RPMI8226 (cell line): ENCODE results near the gene SPTAN1.
"Not testable (repeated sequence)": the region's sequence is repeated elsewhere in the genome, so short reads cannot be mapped to it uniquely, and the experiment has no call there.

ENCODE experiments used
- DNase-seq: peaks from one replicate; pipeline ENCODE4 v3.0.0-alpha.2; 2015

Gene SPTAN1

DNA sequence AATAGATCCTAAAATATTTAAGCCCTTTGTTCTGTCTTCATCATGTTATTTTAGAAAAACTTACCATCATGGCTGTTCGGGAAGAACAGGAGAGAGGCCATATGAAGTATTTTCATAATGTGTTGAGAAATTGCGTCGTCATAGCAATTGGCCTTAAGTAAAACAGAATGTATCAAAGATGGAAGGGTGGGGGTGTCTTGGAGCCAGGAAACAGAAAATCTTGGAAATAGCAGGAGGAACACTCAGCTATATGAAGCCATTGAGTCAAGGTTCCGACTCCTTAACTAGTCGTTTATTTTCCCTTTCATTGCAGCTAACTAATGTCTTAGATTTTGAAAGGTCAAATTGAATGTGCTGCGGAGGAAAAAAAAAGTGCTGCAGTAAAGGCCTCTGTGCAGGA is 1.3 kb downstream of the SPTAN1 start:
- no peak for DNase-seq

DNA sequence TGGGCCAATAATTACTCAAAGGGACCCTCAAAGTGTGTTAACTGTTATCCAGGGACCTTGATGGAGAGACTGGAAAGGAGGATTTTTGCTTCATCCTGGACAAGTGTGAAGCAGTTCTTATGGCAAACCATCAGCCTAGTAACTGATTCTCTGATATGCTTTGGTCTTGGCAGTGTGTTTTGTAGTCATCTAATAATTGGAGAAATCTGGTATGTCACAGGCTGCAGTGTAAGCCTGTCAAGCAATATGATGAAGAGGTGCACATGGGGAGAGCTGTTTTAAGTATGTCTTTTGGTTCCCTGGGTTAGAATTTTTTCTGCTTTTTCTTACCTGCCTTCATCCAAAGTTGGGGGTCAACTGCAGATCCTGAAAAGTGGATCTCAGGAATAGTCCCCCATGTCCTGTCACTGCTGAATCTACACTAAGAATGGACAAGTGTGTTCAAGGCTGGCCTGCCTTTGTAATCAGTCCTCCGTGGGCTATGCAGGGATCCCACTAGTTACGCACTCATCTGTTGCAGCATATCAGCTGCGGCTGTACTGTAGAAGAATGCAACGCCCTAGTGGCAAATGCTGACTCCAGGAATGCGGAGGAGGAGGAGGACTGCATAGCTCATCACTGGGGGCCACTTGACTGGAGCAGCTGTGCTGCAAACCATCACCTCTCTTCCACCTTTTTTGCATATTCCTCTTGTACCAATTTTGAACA is 1.9 kb downstream of the SPTAN1 start:
- DNase-seq, result peak; percentile 21

DNA sequence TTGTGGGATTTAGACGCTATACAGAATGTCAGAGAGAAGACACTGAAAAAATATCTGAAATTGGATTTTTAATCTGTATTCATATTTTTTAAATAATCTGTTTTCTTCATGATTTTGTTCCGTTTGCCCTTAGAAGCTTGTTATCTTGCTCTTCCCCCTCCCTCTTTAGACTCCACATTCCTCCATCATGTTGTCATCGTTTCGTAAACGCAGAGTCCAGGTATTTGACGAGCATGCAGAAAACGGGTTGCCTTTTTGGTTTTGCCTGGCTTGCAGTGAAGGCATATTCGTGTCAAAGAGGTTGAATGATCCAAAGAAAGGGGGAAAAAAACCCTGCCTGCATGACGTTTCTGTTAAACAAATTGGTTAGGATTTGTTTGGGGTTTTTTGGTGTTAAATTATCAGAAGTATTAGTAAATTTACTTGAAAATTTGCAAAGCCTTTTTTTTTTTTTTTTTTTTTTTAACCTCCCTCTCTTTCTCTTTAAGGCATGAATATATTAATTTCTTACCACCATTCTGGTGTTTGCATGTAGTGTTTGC is 2.9 kb downstream of the SPTAN1 start:
- no peak for DNase-seq

DNA sequence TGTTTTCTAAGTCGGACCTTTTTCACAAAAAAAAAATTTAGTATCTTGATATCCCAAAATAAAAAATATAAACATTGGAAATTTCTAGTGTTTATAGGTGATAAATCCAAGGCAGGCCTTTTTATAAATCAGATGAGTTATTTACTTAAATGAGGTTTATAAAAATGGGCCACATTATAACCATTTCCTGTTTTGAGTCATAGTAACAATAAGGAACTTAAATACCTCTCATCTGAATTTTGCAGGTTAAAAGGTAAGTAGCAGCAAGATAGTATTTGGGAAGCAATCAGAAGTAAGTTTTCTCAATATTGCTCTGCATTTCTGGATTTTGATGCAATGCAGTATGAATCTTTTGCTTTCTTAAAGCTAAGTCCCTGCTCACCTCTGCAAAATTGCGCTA is 3.9 kb downstream of the SPTAN1 start:
- no peak for DNase-seq

DNA sequence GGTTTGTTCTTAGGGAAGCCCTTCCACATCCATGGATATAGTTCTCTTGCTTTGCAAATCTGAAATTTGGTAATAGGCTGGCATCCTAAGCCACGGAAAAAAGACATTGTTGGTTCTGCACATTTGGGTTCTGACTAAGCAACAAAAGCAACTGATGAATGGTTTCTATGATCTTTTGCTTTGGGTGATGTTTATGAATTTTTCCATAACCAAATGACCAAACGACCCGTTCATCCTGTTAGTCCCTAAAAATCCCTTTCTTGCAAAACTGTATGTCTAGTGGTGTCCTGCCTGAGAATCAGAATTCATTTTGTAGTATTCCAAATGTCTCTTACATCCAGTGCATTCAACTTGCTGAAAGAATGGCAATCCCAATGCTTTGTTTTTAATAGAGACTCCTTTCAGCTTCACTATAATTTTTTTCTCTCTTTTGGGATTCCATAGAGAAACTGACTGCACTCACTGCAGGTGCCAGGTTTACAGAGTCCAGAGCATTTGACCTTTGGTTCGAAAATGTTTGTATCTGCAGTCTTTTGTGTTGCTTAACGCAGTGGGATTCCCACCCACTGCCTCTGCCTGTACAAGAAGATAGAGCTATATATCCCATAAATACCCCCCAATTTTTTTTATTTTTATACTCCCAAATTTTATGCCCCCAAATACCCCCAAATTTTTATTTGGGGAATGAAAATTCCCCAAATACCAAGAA is 4.7 kb downstream of the SPTAN1 start:
- DNase-seq, result no peak

DNA sequence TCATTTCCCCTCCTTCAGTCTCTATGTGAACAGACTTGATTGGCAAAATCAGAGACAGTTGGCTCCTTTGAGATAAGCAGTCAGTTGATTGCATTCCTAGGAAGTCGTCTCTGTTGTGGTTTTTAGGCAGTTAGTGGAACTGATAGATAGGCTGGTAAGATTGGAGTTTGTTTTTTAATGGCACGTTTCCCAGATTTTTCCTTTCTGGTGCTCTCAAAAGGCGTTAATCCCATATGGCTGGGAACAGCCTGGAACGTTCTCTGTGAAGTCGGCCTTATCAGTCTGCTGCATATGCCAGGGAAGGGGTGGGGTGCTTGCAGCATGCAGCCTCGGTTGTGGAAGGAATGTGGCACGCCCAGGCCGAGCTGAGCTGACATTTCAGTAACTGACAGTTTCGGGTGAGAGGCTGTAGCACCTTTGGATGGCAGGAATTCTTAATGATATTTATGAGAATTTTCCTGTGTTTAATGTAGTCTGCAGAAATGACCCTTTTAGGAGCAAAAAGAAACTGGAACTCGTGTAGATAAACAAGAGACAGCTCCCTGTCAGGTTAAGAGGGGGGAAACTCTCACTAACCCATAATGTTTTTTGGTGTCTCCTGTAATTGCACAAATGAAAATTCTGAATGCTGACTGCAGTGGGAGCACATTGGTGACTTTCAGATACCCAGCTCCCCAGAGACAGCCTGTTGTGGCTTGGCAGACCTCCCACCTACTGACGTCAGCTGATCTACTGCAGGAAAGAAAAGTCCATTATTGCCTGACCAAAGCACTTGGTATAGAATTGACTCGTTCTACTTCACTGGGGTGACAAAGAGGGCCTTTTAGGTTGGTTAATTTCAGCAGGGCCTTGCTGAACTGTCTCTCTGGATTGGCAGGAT is 6.3 kb downstream of the SPTAN1 start:
- peak; percentile 96 for DNase-seq

DNA sequence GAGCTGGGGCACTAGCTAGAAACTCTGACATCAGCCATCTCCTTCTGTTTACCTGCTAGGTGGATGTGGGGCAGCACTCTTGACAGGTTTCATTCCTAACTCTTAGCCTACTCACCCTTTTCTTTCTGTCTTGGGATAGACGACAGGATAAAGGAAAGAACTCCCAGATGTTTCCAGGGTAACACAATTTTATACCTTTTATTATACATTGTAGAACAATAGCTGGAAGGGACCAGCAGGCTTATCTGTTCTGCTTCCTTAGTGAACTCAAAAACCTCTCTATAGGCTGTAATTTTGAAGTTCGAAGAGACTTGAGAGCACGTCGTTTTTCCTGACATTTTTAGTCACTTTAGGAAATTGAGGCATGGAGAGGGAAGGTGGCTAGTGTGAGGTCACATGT is 13.2 kb downstream of the SPTAN1 start:
- DNase-seq, result no peak

DNA sequence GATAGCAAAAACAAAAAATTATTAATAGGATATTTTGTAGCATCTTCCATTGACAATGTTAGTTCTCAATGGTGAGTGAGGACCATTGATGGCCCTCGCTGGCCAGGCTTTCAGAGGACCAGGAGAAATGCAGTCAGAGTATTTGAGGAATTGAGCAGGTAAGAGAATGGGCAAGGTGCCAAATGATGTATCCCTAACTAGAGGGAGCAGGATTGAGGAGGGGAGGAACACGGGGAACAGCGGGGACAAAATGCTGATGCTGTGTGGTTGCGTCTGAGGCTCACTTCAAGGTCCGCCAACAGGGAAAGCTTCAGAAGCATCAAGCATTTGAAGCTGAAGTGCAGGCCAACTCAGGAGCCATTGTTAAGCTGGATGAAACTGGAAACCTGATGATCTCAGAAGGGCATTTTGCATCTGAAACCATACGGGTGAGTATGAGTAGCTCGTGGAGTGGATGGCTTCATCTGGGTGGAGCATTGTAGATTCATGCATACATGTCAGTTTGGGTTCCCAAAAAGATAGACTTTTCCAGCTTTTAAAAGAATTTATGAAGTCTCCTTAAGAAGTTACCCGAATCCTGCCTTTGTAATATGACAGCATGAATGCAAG is 16.2 kb downstream of the SPTAN1 start:
- no peak for DNase-seq

DNA sequence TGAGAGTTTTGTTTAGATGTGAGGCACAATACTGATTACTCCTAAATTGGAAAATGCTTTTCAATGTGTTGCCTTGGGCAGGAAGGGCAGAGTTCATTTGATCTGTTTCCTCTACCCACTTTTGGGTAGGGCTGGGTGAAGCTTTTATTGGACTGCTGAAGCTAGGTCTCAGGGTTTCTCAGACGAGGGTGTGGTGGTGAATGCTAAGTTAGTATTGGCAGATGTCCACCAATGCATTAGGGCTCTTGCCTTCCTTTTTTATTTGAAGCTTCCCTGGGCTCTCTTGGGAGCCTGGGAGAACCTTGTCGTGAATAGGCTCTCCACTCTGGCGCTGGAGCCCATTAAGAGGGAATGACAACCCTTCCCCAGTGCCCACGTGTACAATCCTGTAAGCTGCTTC is 23.1 kb downstream of the SPTAN1 start:
- no peak for DNase-seq

DNA sequence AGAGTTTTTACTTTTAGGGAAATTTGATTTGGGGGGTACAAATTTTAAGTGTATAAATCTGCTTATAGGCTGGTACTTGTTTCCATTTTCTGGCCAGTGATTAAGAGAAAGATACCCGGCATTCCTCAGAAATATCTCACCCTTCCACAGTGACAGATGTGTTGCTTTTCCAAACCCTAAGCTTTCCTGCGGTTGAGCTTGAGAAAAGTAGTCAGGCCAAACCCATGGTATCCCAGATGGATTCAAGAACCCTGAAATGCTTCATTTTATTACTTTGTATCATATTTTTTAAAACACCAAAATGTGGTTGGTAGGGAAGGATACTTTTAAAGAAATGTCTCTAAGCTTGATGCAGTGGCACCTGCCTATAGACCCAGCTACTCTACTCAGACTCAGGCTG is 23.5 kb downstream of the SPTAN1 start:
- DNase-seq, result no peak

DNA sequence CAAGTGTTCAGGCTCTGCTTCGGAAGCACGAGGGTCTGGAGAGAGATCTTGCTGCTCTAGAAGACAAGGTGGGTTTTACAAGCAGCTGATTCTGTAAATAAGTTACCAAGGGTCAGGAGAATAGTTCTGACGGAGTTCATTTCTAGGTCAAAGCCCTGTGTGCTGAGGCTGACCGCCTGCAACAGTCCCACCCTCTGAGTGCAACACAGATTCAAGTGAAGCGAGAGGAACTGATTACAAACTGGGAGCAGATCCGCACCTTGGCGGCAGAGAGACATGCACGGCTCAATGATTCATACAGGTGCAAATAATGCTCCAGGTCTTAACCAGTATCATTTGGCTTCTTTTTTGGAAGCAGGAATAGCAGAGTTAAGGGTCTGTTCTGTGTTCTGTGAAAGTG is 24.8 kb downstream of the SPTAN1 start:
- no peak for DNase-seq

DNA sequence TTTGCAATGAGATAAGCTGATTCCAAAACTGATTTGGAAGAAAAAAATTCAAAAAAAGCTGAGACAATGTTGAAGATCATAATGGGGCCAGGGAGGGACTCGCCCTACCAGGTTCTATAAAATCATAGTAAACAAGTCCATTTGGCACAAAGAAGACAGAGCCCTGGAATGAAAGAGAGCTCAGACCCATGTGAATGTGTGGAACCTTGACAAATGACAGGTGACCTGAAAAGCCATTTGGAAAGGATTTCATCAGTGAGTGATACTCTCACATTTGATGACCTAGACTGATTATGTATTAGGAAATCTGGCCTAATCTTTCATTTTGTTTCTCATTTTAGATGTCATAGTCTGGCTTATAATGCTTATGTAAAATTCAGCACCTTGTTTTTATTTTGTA is 26.8 kb downstream of the SPTAN1 start:
- DNase-seq, result no peak

DNA sequence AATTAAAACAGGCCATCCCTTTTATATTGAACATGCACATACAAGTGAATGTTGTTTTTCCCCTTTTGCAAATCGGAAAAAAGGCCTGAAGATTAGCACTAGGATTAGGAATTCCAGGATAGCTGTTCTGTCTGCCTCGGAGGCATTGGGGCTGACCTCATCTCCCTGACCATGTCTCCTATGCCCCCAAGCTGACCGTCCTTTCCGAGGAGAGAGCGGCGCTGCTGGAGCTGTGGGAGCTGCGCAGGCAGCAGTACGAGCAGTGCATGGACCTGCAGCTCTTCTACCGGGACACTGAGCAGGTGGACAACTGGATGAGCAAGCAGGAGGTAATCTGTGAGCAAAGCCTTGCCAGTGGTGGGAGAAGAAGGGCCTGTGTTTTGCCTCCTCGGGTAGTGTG is 28.3 kb downstream of the SPTAN1 start:
- DNase-seq, result no peak

DNA sequence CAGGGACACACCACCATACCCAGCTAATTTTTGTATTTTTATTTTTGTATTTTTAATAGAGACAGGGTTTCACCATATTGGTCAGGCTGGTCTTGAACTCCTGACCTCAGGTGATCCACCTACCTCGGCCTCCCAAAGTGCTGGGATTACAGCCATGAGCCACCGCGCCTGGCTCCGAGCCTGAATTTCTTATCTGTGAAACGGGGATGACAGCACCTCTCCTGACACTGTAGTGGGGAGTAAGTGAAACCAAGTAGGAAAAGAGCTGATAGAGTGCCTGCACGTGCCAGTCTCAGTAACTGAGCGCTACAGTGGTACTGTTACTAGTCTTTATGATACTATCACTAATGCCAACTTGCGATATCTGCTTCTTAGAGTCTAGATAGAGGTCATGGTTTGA is 32.8 kb downstream of the SPTAN1 start:
- not testable (repeated sequence) for DNase-seq

DNA sequence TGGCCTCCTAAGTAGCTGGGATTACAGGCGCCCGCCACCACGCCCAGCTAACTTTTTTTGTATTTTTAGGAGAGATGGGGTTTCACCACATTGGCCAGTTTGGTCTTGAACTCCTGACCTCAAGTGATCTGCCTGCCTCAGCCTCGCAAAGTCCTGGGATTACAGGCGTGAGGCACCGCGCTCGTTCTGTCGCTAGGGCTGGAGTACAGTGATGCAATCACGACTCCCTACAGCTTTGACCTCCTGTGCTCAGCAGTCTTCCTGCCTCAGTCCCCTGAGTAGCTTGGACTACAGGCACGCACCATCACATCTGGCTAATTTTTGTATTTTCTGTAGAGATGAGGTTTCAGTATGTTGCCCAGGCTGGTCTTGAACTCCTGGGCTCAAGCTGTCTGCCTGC is 34.5 kb downstream of the SPTAN1 start:
- DNase-seq, result not testable (repeated sequence)

DNA sequence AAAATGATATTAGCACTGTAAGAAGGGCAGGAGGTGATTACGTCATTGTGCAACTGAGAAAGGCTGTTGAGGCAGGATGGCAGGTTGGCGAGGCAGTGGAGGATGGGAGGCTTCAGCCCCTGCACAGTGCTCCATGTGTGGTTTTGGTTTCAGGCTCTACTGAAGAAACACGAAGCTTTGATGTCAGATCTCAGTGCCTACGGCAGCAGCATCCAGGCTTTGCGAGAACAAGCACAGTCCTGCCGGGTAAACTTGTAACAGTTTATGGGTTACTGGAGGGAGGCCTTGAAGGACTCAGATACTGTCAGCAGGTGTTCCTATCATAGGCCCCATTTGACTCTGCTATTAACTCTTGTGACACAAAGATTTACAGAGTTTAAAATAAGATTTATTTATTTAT is 35.1 kb downstream of the SPTAN1 start:
- DNase-seq, result no peak

DNA sequence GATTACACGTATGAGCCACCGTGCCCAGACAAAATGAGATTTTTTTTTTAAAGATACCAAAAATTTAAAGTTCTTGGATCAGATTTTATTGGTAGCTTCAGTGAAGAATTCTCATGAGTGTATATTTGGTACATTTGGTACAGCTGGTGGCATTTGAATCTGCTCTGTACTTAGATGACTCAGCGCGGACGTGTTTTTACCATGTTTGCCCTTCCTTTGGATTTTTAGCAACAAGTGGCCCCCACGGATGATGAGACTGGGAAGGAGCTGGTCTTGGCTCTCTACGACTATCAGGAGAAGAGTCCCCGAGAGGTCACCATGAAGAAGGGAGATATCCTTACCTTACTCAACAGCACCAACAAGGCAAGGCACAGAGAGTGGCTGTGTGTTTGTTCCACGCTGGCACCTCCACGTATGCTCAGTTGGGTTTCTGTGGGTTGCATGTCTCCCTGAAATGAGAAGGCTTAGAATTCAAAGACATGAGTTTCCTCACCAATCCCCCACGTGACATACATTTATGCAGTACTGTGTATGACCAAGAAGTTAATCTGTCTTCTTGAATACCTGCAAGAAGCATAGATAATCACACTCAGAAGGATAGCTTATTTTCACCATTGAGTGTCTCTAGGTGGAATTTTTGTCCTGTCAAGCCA is 36.3 kb downstream of the SPTAN1 start:
- no peak for DNase-seq

DNA sequence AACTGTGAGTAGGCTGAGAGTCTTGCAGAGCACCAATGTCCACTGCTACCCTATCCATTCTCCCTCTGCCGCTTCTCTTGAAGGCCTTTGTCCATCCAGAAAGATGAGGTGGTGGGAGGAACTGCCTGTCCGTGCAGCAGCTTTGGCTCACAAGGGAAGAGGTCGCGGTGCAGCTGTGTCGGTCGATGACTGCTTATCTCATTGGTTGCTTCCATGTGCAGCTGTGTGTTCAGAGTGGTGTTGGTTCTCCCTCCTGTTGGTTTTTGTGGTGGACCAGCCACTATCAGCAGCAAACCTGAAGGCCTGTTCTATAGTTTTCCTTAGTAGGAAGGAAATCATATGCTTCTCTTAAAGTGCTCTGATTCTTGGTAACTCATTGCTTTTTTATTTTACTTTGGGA is 40.7 kb downstream of the SPTAN1 start:
- DNase-seq, result no peak

DNA sequence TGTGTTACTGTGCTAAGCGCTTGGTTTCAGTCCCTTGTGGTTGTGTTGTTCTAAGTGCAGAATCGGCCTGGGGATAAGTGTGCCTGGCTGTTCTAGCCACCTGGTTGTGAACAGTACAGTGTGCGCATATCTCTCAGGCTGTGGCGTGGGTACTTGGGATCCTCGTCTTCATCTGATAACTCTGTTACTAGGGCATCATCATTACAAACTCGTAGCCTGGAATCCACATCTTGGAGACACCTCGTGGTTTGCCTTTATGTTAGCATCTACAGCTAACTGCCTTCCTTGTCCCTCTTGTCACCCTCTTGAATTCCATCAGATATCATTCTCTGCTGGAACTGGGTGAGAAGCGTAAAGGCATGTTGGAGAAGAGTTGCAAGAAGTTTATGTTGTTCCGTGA is 41.5 kb downstream of the SPTAN1 start:
- DNase-seq, result no peak

DNA sequence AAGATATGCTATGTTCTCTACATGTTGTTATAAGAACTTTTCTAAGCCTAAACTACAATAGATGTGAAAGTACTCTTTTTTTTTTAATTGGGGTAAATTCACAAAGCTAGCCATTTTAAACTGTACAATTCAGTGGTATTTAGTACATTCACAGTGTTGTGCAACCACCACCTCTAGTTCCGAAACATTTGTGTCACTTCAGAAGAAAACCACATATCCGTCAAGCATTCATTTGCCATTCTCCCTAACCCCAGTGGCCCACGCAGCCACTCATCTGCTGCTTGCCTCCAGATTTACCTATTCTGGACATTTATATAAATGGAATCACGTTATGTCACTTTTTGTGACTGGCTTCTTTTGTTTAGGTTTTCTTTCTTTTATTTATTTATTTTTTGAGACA is 43.1 kb downstream of the SPTAN1 start:
- DNase-seq, result no peak

DNA sequence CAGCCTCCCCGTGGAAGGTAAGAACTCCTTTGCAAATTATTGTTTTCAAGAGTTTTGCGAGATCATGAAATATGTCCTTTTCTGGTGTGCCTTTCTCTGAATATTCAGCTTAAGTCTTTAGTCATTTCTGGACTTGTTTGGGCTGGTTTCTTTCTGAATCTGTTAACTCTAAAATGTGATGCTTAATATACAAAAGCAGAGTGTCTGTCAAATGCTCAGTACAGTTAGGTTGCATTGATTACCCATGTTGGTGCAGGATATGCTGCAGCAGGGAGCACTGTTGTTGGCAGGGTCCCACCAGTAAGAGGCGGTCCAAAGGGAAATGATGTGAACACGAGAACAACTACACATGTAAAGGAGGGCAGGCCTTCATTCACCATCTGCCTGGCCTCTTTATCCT is 47.7 kb downstream of the SPTAN1 start:
- no peak for DNase-seq

DNA sequence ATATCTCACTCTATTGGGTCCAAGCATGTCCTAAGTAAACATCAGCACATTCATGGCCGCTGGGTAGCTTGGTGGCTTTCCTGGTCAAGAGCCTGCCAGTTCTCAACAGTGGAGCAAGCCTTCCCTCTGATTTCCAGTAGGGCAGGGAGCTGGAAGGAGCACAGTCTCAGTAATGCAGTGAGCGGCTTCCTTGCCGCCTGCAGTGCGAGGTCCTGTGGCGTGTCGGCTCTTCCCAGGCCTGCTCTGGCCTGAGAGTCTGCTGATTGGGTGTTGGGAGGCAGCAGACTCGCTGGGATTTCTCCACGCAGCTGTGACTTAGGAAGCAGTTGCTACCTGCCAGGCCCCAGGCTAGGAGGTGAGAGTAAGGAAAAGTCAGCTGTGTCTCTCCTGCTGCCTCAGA is 51.3 kb downstream of the SPTAN1 start:
- DNase-seq, result no peak
